ENCODE measurements around the gene PAPOLA. TPM values are rescaled to one million over a fixed set of nuclear protein-coding genes. Genes with fewer than 3 reads are reported as not detected.
A peak's percentile ranks its signal among the peaks of the same experiment; 100 is the strongest.

The PAPOLA gene
- total and polyA plus RNA-seq, 9 of the 15 experiments (the other 6 are each of a cell fraction or from before 2014, with no cell fraction given) = 51.1 to 199 (median 95.8) TPM

- no peak for TF ChIP-seq HOXB6 (CRISPR knock-in tag; IDR thresholded peaks at IDR 0.05; ENCODE audit: borderline replicate concordance)
- peak; percentile 47 for TF ChIP-seq CHD1 (IDR thresholded peaks at IDR 0.05; ENCODE audit: low read length)
- TF ChIP-seq PTTG1 (tag; IDR thresholded peaks at IDR 0.05; ENCODE audit: low read depth) = no peak
- no peak for TF ChIP-seq SP2 (IDR thresholded peaks at IDR 0.05; ENCODE audit: extremely low read depth, low read depth, low read length, poor library complexity, severe bottlenecking)
- no peak for TF ChIP-seq ZNF354B (CRISPR knock-in tag; IDR thresholded peaks at IDR 0.05)
- no peak for TF ChIP-seq E2F1 (CRISPR knock-in tag; IDR thresholded peaks at IDR 0.05)
- TF ChIP-seq ZNF561 (CRISPR knock-in tag; conservative IDR thresholded peaks at IDR 0.05) = no peak
- no peak for TF ChIP-seq POLR3A (IDR thresholded peaks at IDR 0.05; ENCODE audit: borderline replicate concordance, extremely low read depth, insufficient read depth, insufficient read length)
- no peak for TF ChIP-seq GTF2B (IDR thresholded peaks at IDR 0.05; ENCODE audit: extremely low read depth, insufficient read length)
- no peak for TF ChIP-seq HDAC3 (IDR thresholded peaks at IDR 0.05; ENCODE audit: borderline replicate concordance, partially characterized antibody)
- no peak for TF ChIP-seq ATF6 (CRISPR knock-in tag; IDR thresholded peaks at IDR 0.05)
- no peak for TF ChIP-seq SMARCE1 (IDR thresholded peaks at IDR 0.05)
- TF ChIP-seq POLR2G (IDR thresholded peaks at IDR 0.05; ENCODE audit: low read depth, low read length) = no peak
- TF ChIP-seq TBL1XR1 (IDR thresholded peaks at IDR 0.05; ENCODE audit: low read length in 2 of 2) = no peak
- TF ChIP-seq STAT5B (CRISPR knock-in tag; IDR thresholded peaks at IDR 0.05) = no peak
- no peak for TF ChIP-seq NFATC3 (IDR thresholded peaks at IDR 0.05)
- TF ChIP-seq ZNF146 (CRISPR knock-in tag; IDR thresholded peaks at IDR 0.05; ENCODE audit: unreplicated experiment) = no peak
- TF ChIP-seq ZBTB5 (IDR thresholded peaks at IDR 0.05) = no peak
- no peak for TF ChIP-seq POLR2AphosphoS5 (IDR thresholded peaks at IDR 0.05; ENCODE audit: control insufficient read depth, insufficient read depth, low read depth, low read length)
- no peak for TF ChIP-seq FOXA1 (IDR thresholded peaks at IDR 0.05; ENCODE audit: borderline replicate concordance)
- TF ChIP-seq MCM2 (IDR thresholded peaks at IDR 0.05; ENCODE audit: low read depth) = no peak
- no peak for TF ChIP-seq TRIM24 (IDR thresholded peaks at IDR 0.05)
- TF ChIP-seq HSF4 (CRISPR knock-in tag; IDR thresholded peaks at IDR 0.05; ENCODE audit: borderline replicate concordance) = no peak
- no peak for TF ChIP-seq NUFIP1 (IDR thresholded peaks at IDR 0.05; ENCODE audit: partially characterized antibody)
Observed at GRCh38 chr14:96502621-96503305, 581 bp downstream of the PAPOLA start (continued).

Measured in K562 (cell line).